MM.1S (cell line): ENCODE measurements around the gene SV2B.

Experiments
- EZH2 ChIP-seq: fragments of 300-600 bp; sonication (generic); optimal IDR thresholded peaks from 2 replicates; pipeline ENCODE3; 2017; ENCODE audit warnings: low read depth, mild to moderate bottlenecking, antibody characterized with exemption, low read length, mixed read lengths
- EZH2phosphoT487 ChIP-seq: fragments of 300-600 bp; sonication (generic); IDR thresholded peaks from 2 replicates; pipeline ENCODE4 v1.6.1; 2018; ENCODE audit warnings: antibody characterized with exemption, low read length
- TF ChIP-seq, protein P1 (sequence below): fragments of 300-600 bp; sonication (generic); IDR thresholded peaks from 2 replicates; pipeline ENCODE4 v1.5.1; 2016; ENCODE audit warnings: antibody characterized with exemption, low read length, mixed read lengths

DNA sequence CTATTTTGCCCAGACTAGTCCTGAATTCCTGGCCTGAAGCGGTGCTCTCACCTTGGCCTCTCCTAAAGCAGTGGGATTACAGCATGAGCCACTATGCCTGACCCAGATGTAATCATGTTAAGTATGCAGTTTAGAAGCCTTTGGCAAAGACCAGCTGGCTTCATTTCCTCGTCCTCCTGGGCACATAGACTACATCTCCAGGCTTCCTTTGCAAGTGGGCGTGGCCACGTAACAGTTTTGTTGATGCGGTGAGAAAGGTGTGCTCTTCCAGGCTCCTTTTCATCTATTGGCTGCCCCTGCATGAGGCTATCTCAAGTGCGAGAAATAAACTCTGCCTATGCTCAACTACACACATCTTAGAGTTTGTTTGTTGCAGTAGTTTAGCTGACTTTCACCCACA is 13.0 kb downstream of the SV2B start:
- TF ChIP-seq, protein P1, sequence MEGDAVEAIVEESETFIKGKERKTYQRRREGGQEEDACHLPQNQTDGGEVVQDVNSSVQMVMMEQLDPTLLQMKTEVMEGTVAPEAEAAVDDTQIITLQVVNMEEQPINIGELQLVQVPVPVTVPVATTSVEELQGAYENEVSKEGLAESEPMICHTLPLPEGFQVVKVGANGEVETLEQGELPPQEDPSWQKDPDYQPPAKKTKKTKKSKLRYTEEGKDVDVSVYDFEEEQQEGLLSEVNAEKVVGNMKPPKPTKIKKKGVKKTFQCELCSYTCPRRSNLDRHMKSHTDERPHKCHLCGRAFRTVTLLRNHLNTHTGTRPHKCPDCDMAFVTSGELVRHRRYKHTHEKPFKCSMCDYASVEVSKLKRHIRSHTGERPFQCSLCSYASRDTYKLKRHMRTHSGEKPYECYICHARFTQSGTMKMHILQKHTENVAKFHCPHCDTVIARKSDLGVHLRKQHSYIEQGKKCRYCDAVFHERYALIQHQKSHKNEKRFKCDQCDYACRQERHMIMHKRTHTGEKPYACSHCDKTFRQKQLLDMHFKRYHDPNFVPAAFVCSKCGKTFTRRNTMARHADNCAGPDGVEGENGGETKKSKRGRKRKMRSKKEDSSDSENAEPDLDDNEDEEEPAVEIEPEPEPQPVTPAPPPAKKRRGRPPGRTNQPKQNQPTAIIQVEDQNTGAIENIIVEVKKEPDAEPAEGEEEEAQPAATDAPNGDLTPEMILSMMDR, result no peak
- TF ChIP-seq EZH2phosphoT487 (no peak), EZH2 (no peak)
